Prostate gland (tissue), 2 donors: ENCODE results near the gene DNAJC8. TPM values are rescaled to one million over a fixed set of nuclear protein-coding genes. Genes with fewer than 3 reads are reported as not detected.

Experiments
- DNase-seq: peaks from one replicate; pipeline ENCODE4 v3.0.0-alpha.2; 2019; ENCODE audit warnings: low spot score
- H3K27ac ChIP-seq, 2 donors: fragments of 200-600 bp; sonication (generic); 2 replicates each; pipeline ENCODE4 v1.5.1; 2017 to 2019
- H3K27me3 ChIP-seq: fragments of 200-600 bp; sonication (generic); replicated peaks from 2 replicates; pipeline ENCODE4 v1.5.1; 2019; ENCODE audit not compliant: insufficient read depth
- H3K36me3 ChIP-seq, 2 donors: fragments of 200-600 bp; sonication (generic); 1 replicate in 1 of 2; 2 replicates in 1 of 2; pipeline versions ENCODE4 v1.5.1 to v1.8.1; 2017 to 2019
- H3K4me1 ChIP-seq: fragments of 200-600 bp; sonication (generic); replicated peaks from 2 replicates; pipeline ENCODE4 v1.5.1; 2019
- H3K4me3 ChIP-seq, 2 donors: fragments of 200-600 bp; sonication (generic); 2 replicates each; pipeline ENCODE4 v1.5.1; 2017 to 2019
- H3K9me3 ChIP-seq: fragments of 200-600 bp; sonication (generic); 2 replicates; pipeline ENCODE4 v1.5.1; 2017
- POLR2A ChIP-seq: fragments of 450-650 bp; IDR thresholded peaks from one replicate; pipeline ENCODE4 v1.6.1; 2016; ENCODE audit warnings: antibody characterized with exemption, mild to moderate bottlenecking
- POLR2AphosphoS5 ChIP-seq: sonication (generic); formaldehyde crosslinking; IDR thresholded peaks from one replicate; pipeline ENCODE4 v1.6.1; 2017; ENCODE audit warnings: antibody characterized with exemption
- WGBS: methylation state at CpG from one replicate; pipeline ENCODE4 v1.1.5; 2018; 5-methylcytosine and 5-hydroxymethylcytosine counted together
- intact Hi-C: fragments of 100-400 bp; cut with DNase I; formaldehyde crosslinking; loops from one replicate; pipeline ENCODE4 v1.14.2; 2022
- total RNA-seq, 2 donors: library from RNA; depleted of rRNA; stranded (reverse); fragments of >200 nt; gene quantifications; one replicate each; pipeline ENCODE4 v1.1.0, GENCODE V29; 2016
- TF ChIP-seq, protein P1 (sequence below), 4 experiments: fragments of 200-600 bp in 2 of 4; fragments of 450-650 bp in 2 of 4; sonication (generic) in 2 of 4; IDR thresholded peaks; 1 replicate in 3 of 4; 2 replicates in 1 of 4; pipeline ENCODE4 v1.5.1; 2016 to 2019; ENCODE audit warnings: antibody characterized with exemption in 4 of 4, mild to moderate bottlenecking in 2 of 4, moderate library complexity in 2 of 4

DNAJC8 gene
- total RNA-seq, 2 donors from 2014 or later, result 43.7 to 60.3 TPM

DNA sequence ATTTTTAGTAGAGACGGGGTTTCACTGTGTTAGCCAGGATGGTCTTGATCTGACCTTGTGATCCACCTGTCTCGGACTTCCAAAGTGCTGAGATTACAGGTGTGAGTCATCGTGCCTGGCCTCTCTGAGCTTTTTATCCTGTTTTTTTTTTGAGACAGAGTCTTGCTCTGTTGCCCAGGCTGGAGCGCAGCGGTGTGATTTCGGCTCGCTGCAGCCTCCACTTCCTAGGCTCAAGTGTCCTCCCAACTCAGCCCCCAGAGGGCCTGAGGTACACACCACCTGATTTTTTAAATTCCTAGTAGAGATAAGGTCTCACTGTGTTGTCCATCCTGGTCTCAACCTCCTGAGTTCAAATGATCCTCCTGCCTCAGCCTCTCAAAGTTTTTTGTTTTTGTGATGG, 46.9 kb upstream of the DNAJC8 start:
- intact Hi-C loops, result no loop called here
- Histone ChIP-seq H3K27me3 (no peaks in the 10 kb centered on the region), H3K4me1 (no peaks in the 10 kb centered on the region), H3K27ac (no peak overlapping the region), H3K4me3 (no peak overlapping the region), H3K9me3 (no peaks in the 10 kb centered on the region), H3K36me3 (peaks cover 2 to 11% of the 10 kb centered on the region in 2 donors)
- 96% methylated on average over 7 of the region's 7 CpGs for WGBS
- TF ChIP-seq, protein P1, sequence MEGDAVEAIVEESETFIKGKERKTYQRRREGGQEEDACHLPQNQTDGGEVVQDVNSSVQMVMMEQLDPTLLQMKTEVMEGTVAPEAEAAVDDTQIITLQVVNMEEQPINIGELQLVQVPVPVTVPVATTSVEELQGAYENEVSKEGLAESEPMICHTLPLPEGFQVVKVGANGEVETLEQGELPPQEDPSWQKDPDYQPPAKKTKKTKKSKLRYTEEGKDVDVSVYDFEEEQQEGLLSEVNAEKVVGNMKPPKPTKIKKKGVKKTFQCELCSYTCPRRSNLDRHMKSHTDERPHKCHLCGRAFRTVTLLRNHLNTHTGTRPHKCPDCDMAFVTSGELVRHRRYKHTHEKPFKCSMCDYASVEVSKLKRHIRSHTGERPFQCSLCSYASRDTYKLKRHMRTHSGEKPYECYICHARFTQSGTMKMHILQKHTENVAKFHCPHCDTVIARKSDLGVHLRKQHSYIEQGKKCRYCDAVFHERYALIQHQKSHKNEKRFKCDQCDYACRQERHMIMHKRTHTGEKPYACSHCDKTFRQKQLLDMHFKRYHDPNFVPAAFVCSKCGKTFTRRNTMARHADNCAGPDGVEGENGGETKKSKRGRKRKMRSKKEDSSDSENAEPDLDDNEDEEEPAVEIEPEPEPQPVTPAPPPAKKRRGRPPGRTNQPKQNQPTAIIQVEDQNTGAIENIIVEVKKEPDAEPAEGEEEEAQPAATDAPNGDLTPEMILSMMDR (IDR thresholded peaks at IDR 0.05), result no peak
- TF ChIP-seq POLR2AphosphoS5 (no peak), POLR2A (no peak)
- no peak for DNase-seq

DNA sequence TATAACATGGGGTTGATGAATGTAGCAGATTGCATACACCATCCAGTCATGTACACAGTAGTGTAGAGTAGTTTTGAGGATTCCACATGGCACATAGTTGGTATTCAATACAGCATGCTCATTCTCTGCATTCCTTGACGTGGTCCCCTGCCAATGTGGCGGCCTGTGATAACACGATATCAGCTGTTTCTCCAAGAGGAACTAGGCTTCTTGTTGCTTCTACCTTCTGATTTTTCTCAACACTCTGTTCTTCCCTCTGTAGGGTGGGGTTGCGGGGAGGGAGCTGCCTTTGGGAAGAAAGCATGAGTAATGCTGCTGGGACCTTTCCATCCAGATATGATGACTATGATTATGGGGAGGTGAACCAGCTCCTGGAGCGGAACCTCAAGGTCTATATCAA, 45.9 kb upstream of the DNAJC8 start:
- 96% methylated on average over 5 of the region's 5 CpGs for WGBS
- no peak for TF ChIP-seq POLR2AphosphoS5
- TF ChIP-seq, protein P1 (IDR thresholded peaks at IDR 0.05), result no peak
- H3K27me3 ChIP-seq, result no peaks in the 10 kb centered on the region
- H3K4me3 ChIP-seq, result no peak overlapping the region
- no peak overlapping the region for H3K27ac ChIP-seq
- intact Hi-C loops, result no loop called here
- no peaks in the 10 kb centered on the region for H3K9me3 ChIP-seq
- no peak for DNase-seq
- H3K36me3 ChIP-seq, result peaks cover 4 to 11% of the 10 kb centered on the region in 2 donors
- no peaks in the 10 kb centered on the region for H3K4me1 ChIP-seq

DNA sequence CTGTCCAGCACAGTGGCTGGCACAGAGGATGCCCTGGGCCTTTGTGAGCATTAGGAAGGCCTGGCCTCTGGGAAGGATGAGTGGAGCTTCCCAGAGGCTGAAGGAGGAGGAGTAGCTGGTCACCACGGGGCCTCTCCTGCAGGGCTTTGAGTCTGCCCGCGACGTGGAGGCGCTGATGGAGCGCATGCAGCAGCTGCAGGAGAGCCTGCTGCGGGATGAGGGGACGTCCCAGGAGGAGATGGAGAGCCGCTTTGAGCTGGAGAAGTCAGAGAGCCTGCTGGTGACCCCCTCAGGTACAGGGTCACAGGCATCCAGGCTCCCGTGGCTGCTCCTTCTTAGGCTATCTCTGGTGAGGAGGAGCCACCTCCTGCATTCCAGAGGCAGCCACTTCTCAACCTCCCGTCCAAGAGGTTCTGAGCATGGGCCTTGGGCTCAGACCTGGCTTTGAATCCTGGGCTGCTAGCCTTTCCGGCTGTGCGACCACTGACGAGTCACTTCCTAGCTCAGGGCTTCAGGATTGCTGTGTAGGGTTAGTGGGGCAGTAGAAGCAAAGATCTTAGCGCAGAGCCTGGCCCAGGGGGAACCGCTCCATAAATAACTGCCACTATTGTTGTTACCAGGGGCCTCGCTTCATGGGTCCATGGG, 40.5 kb upstream of the DNAJC8 start:
- H3K4me3 ChIP-seq, result no peak overlapping the region
- no peaks in the 10 kb centered on the region for H3K9me3 ChIP-seq
- no peaks in the 10 kb centered on the region for H3K27me3 ChIP-seq
- no peak overlapping the region for H3K27ac ChIP-seq
- WGBS, result 82% methylated on average over 17 of the region's 17 CpGs
- H3K4me1 ChIP-seq, result no peaks in the 10 kb centered on the region
- intact Hi-C loops, result no loop called here
- TF ChIP-seq POLR2A, result no peak
- TF ChIP-seq POLR2AphosphoS5, result no peak
- TF ChIP-seq, protein P1 (IDR thresholded peaks at IDR 0.05), result no peak
- no peak for DNase-seq
- peaks cover 0 to 4% of the 10 kb centered on the region in 2 donors for H3K36me3 ChIP-seq

DNA sequence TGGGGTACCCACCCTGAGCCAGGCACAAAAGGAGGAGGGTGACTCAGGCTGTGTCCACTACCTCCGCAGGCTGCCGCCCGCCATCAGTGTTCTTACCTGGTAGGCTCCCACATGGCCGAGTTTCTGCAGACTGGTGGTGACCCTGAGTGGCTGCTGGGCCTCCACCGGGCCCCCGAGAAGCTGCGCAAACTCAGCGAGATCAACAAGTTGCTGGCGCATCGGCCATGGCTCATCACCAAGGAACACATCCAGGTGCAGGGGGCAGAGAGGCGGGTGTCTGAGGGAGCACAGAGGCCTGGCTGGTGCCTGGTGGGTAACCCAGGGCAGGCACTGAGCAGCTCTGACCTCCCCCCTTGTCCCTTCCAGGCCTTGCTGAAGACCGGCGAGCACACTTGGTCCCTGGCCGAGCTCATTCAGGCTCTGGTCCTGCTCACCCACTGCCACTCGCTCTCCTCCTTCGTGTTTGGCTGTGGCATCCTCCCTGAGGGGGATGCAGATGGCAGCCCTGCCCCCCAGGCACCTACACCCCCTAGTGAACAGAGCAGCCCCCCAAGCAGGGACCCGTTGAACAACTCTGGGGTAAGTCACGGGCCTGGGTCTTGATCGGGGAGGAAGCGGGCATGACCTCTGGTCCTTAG, 39.5 kb upstream of the DNAJC8 start:
- H3K27me3 ChIP-seq, result no peaks in the 10 kb centered on the region
- 94% methylated on average over 19 of the region's 20 CpGs for WGBS
- no peaks in the 10 kb centered on the region for H3K4me1 ChIP-seq
- no peak overlapping the region for H3K4me3 ChIP-seq
- DNase-seq, result no peak
- TF ChIP-seq POLR2A, result no peak
- TF ChIP-seq, protein P1 (IDR thresholded peaks at IDR 0.05), result no peak
- no peak for TF ChIP-seq POLR2AphosphoS5
- no peak overlapping the region for H3K27ac ChIP-seq
- peaks cover 0 to 4% of the 10 kb centered on the region in 2 donors for H3K36me3 ChIP-seq
- intact Hi-C loops, result no loop called here
- no peaks in the 10 kb centered on the region for H3K9me3 ChIP-seq

DNA sequence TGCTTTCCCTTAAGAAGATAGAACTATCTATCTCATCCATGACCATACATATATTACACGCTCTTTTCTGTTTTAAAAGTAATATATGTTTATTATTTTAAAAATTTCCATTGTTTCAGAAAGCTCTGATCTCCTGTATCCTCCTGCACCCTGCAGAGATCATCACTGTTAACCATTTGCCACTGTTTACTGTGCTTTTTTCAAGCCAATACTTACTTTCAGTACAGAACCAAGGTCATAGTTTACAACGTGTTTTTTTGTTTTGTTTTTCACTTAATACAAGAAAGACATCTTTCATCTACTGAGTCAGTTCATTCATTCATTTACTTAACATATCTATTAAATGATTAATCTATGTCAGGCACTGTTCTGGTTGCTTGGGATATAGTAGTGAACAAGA, 36.7 kb upstream of the DNAJC8 start:
- H3K27ac ChIP-seq, result no peak overlapping the region
- TF ChIP-seq, protein P1 (IDR thresholded peaks at IDR 0.05), result no peak
- no peak for TF ChIP-seq POLR2A
- TF ChIP-seq POLR2AphosphoS5, result no peak
- no peak overlapping the region for H3K4me3 ChIP-seq
- no peaks in the 10 kb centered on the region for H3K27me3 ChIP-seq
- no peak for DNase-seq
- H3K36me3 ChIP-seq, result peaks cover 0 to under 1% of the 10 kb centered on the region in 2 donors
- 70% methylated on average over 2 of the region's 2 CpGs for WGBS
- no peaks in the 10 kb centered on the region for H3K4me1 ChIP-seq
- intact Hi-C loops, result no loop called here
- H3K9me3 ChIP-seq, result no peaks in the 10 kb centered on the region
